GM15510 (cell line): ENCODE results near the gene PRR14.

Experiments
- POLR2A ChIP-seq: IDR thresholded peaks from 3 replicates; pipeline ENCODE4 v1.6.1; 2011; ENCODE audit warnings: borderline replicate concordance; ENCODE audit not compliant: insufficient read length; ENCODE audit errors: extremely low read depth

PRR14 gene

GRCh38 chr16:30650369-30651123, at the start of gene PRR14:
Gene PRR14 (plus strand): TSS chr16:30650960. CDS start chr16:30651646, 686 bp downstream.
- no peak for TF ChIP-seq POLR2A

- no peak for TF ChIP-seq POLR2A
Measured at GRCh38 chr16:30601966-30602365, 48.8 kb upstream of the PRR14 start.

- TF ChIP-seq POLR2A = no peak
Measured at GRCh38 chr16:30602616-30603277, 48.0 kb upstream of the PRR14 start.

GRCh38 chr16:30603945-30604315, 46.8 kb upstream of the PRR14 start:
- no peak for TF ChIP-seq POLR2A

GRCh38 chr16:30604316-30604947, 46.3 kb upstream of the PRR14 start:
- no peak for TF ChIP-seq POLR2A

GRCh38 chr16:30605158-30605557, 45.6 kb upstream of the PRR14 start:
- no peak for TF ChIP-seq POLR2A

- no peak for TF ChIP-seq POLR2A
Measured at GRCh38 chr16:30606004-30606403, 44.8 kb upstream of the PRR14 start.

GRCh38 chr16:30609002-30609925, 41.5 kb upstream of the PRR14 start:
- TF ChIP-seq POLR2A = no peak

- TF ChIP-seq POLR2A = peak; percentile 69
Measured at GRCh38 chr16:30609926-30610839, 40.6 kb upstream of the PRR14 start, which contains the start of gene ZNF689. Gene ZNF689 (minus strand): TSS chr16:30610389. CDS start chr16:30610041, 348 bp downstream.

GRCh38 chr16:30615358-30616091, 35.2 kb upstream of the PRR14 start:
- TF ChIP-seq POLR2A = no peak

GRCh38 chr16:30619202-30619601, 31.6 kb upstream of the PRR14 start:
- TF ChIP-seq POLR2A = no peak

GRCh38 chr16:30619638-30620037, 31.1 kb upstream of the PRR14 start:
- no peak for TF ChIP-seq POLR2A

- TF ChIP-seq POLR2A = no peak
Measured at GRCh38 chr16:30620169-30620568, 30.6 kb upstream of the PRR14 start.
